GM12878 (cell line): Measurements from ENCODE around the gene SIGLEC11. TPM values are rescaled to one million over a fixed set of nuclear protein-coding genes. Genes with fewer than 3 reads are reported as not detected.
A peak's percentile ranks its signal among the peaks of the same experiment; 100 is the strongest.

Experiments
- ATF2 ChIP-seq: IDR thresholded peaks from 2 replicates; pipeline ENCODE4 v1.6.1; 2012; ENCODE audit warnings: low read length, inconsistent platforms
- BCL3 ChIP-seq: IDR thresholded peaks from 2 replicates; pipeline ENCODE4 v1.6.1; 2011; ENCODE audit warnings: borderline replicate concordance, low read depth, mild to moderate bottlenecking, moderate library complexity, low read length; ENCODE audit not compliant: insufficient read depth, poor library complexity, severe bottlenecking
- CREB1 ChIP-seq: IDR thresholded peaks from 2 replicates; pipeline ENCODE4 v1.6.1; 2012; ENCODE audit warnings: low read depth, mild to moderate bottlenecking, inconsistent platforms
- GABPA ChIP-seq: IDR thresholded peaks from 2 replicates; pipeline ENCODE4 v1.6.1; 2014; ENCODE audit warnings: antibody characterized with exemption, low read depth, mild to moderate bottlenecking, inconsistent platforms
- IRF5 ChIP-seq: fragments of 450-650 bp; IDR thresholded peaks from 2 replicates; pipeline ENCODE4 v1.6.1; 2017; ENCODE audit warnings: borderline replicate concordance
- NFYB ChIP-seq: IDR thresholded peaks from 2 replicates; pipeline ENCODE4 v1.6.1; 2011; ENCODE audit warnings: low read depth, mild to moderate bottlenecking, low read length, improper control_type of control experiment, moderate library complexity; ENCODE audit not compliant: insufficient read depth
- NKRF ChIP-seq: fragments of 450-650 bp; conservative IDR thresholded peaks from 2 replicates; pipeline ENCODE4 v1.6.1; 2017; ENCODE audit warnings: mild to moderate bottlenecking, moderate library complexity
- PAX8 ChIP-seq: fragments of 450-650 bp; IDR thresholded peaks from 2 replicates; pipeline ENCODE4 v1.6.1; 2017; ENCODE audit warnings: mild to moderate bottlenecking, moderate library complexity
- POLR2A ChIP-seq: IDR thresholded peaks from 2 replicates; pipeline ENCODE4 v1.6.1; 2011; ENCODE audit warnings: low read depth, mild to moderate bottlenecking, low read length
- POU2F2 ChIP-seq: IDR thresholded peaks from 3 replicates; pipeline ENCODE4 v1.6.1; 2011; ENCODE audit warnings: low read depth, mild to moderate bottlenecking, low read length, borderline replicate concordance
- RELB ChIP-seq: fragments of 450-650 bp; IDR thresholded peaks from 2 replicates; pipeline ENCODE4 v1.6.1; 2017; ENCODE audit warnings: low read depth, mild to moderate bottlenecking, moderate library complexity
- RFX5 ChIP-seq: IDR thresholded peaks from 2 replicates; pipeline ENCODE4 v1.6.1; 2011; ENCODE audit warnings: low read depth, low read length, improper control_type of control experiment
- SREBF2 ChIP-seq: IDR thresholded peaks from 2 replicates; pipeline ENCODE4 v1.6.1; 2012; ENCODE audit warnings: mild to moderate bottlenecking, low read length
- STAT1 ChIP-seq: fragments of 450-650 bp; conservative IDR thresholded peaks from 2 replicates; pipeline ENCODE4 v1.6.1; 2014; ENCODE audit warnings: antibody characterized with exemption, mild to moderate bottlenecking
- ZNF217 ChIP-seq: fragments of 450-650 bp; IDR thresholded peaks from 2 replicates; pipeline ENCODE4 v1.6.1; 2017; ENCODE audit warnings: antibody characterized with exemption, mild to moderate bottlenecking
- ZNF592 ChIP-seq: fragments of 450-650 bp; IDR thresholded peaks from 2 replicates; pipeline ENCODE4 v1.6.1; 2017; ENCODE audit warnings: mild to moderate bottlenecking, moderate library complexity
- polyA plus RNA-seq, 11 experiments: library from polyadenylated mRNA; depleted of rRNA in 4 of 11; unstranded in 6 of 11; stranded (reverse) in 5 of 11; fragments of >200 nt; fragmentation: Nextera tagmentation in 4 of 11; fragmentation: Illumina TruSeq in 1 of 11; extraction: Ambion mirVana in 4 of 11; extraction: Trizol in 1 of 11; gene quantifications; 1 replicate in 1 of 11; 2 replicates in 10 of 11; pipeline versions ENCODE4 v1.2.1 to v1.2.3, GENCODE V29; 2011 to 2016; ENCODE audit warnings: inconsistent platforms in 2 of 11, missing spikeins in 2 of 11, low read depth in 1 of 11
- total RNA-seq, 4 experiments: library from RNA; depleted of rRNA in 3 of 4; stranded (reverse); fragments of >200 nt in 3 of 4; fragmentation: Illumina TruSeq in 1 of 4; extraction: Trizol in 1 of 4; gene quantifications; 2 replicates each; pipeline versions ENCODE4 v1.2.1 to v1.2.3, GENCODE V29; 2013 to 2021

Gene SIGLEC11
- total and polyA plus RNA-seq, 10 of the 15 experiments (the other 5 are each of a cell fraction or from before 2014, with no cell fraction given) = not detected

- TF ChIP-seq ZNF217 = no peak
- TF ChIP-seq PAX8 = no peak
- TF ChIP-seq IRF5 = no peak
- TF ChIP-seq ZNF592 = no peak
- peak; percentile 77 for TF ChIP-seq RELB
- TF ChIP-seq CREB1 = no peak
- TF ChIP-seq BCL3 = no peak
- peak; percentile 90 for TF ChIP-seq POLR2A
- no peak for TF ChIP-seq ATF2
- peak; percentile 97 for TF ChIP-seq POU2F2
- TF ChIP-seq NKRF = peak; percentile 39; the same call in 1 of the 2 replicates
- TF ChIP-seq RFX5 = no peak
- TF ChIP-seq GABPA = no peak
- TF ChIP-seq NFYB = no peak
- TF ChIP-seq STAT1 = no peak
- no peak for TF ChIP-seq SREBF2
These were observed 31.8 kb downstream of the SIGLEC11 start, which contains the start of the genes ATF5 and NUP62 (continued) for GRCh38 chr19:49929121-49929610.
